Medulla oblongata (tissue), 1 donor: Measurements from ENCODE around the gene ASXL1.
"Not testable (repeated sequence)": the region's sequence is repeated elsewhere in the genome, so short reads cannot be mapped to it uniquely, and the experiment has no call there.

Experiments
- DNase-seq: peaks from one replicate; pipeline ENCODE4 v3.0.0-alpha.2; 2015; ENCODE audit errors: extremely low spot score

ASXL1 gene

DNA sequence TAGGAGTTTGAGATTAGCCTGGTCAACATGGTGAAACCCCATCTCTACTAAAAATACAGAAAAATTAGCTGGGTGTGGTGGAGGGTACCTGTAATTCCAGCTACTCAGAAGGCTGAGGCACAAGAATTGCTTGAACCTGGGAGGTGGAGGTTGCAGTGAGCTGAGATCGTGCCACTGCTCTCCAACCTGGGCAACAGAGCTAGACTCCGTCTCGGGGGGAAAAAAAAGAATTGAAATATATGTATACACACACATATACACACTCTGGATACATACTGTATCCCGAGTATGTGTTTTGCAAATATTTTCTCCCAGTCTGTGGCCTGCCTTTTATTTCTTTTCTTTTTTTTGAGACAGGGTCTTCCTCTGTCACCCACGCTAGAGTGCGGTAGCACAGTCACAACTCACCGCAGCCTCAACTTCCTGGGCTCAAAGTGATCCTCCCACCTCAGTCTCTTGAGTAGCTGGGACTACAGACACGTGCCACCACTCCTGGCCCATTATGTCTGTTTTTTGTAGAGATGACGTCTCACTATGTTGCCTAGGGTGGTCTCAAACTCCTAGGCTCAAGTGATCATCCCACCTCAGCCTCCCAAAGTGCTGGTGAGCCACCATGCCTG, 49.1 kb downstream of the ASXL1 start:
- DNase-seq = not testable (repeated sequence)

GRCh38 chr20:32411955-32412706, 54.0 kb downstream of the ASXL1 start:
- no peak for DNase-seq

GRCh38 chr20:32415494-32415893, 57.4 kb downstream of the ASXL1 start:
- DNase-seq = no peak

- no peak for DNase-seq
Measured at GRCh38 chr20:32416206-32416605, 58.1 kb downstream of the ASXL1 start.

- no peak for DNase-seq
Measured at GRCh38 chr20:32418376-32418775, 60.2 kb downstream of the ASXL1 start.

DNA sequence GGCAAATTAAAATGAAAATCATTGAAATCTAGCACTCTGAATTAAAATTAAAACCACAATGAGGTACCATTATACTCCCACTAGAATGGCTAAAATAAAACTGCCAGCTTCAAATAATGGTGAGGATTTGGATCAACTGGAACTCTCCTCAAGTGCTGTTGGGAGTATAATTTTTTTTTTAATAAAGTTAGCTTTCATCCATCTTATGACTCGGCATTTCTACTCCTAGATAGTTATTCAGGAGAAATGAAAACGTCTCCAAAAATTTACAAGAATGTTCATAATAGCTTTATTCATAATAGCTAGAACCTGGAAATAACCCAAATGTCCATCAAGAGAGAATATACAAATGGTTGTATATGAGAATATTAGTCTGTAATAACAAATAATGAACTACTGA, 63.2 kb downstream of the ASXL1 start:
- DNase-seq = no peak

- DNase-seq = no peak
Measured at GRCh38 chr20:32427996-32428395, 69.9 kb downstream of the ASXL1 start.

DNA sequence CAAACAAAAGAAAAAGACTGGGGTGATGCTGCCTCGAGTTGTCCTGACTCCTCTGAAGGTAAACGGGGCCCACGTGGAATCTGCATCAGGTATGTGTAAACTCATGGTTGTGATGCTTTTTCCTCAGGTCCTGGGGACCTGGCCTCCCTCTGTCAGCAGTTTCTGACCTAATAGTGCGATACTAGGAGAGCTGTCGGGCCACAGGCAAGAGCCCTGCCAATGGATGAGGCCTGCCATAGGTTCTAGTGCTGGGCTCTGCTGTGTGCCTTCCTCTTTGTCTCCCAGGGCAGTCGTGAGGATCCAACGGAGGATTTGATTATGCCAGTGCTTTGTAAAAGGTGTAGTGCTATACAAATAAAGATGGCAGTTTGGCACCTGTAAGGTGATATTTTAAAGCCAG, 71.2 kb downstream of the ASXL1 start:
- no peak for DNase-seq

- no peak for DNase-seq
Measured at GRCh38 chr20:32429745-32430360, 71.7 kb downstream of the ASXL1 start.

DNA sequence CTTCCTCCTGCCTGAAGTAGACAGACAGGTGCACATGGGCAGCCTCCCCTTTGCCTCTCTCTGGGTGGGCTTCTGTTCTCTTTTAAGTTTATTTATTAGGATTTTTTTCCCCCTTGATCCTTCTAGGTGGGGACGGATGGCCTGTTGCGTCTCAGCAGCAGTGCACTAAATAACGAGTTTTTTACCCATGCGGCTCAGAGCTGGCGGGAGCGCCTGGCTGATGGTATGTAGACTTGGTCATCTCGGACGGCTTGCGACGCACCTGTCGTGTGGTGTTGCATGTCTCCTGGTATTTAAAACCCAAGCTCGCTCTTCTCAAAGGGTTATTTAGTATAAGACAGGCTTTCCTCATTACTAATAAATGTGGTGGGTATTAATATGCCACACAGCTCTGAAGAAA, 73.3 kb downstream of the ASXL1 start:
- no peak for DNase-seq

GRCh38 chr20:32432277-32432676, 74.1 kb downstream of the ASXL1 start:
- DNase-seq = no peak

GRCh38 chr20:32433311-32434021, 75.3 kb downstream of the ASXL1 start:
- DNase-seq = no peak

- no peak for DNase-seq
Measured at GRCh38 chr20:32434434-32434833, 76.3 kb downstream of the ASXL1 start.

- no peak for DNase-seq
Measured at GRCh38 chr20:32435449-32436107, 77.4 kb downstream of the ASXL1 start.

DNA sequence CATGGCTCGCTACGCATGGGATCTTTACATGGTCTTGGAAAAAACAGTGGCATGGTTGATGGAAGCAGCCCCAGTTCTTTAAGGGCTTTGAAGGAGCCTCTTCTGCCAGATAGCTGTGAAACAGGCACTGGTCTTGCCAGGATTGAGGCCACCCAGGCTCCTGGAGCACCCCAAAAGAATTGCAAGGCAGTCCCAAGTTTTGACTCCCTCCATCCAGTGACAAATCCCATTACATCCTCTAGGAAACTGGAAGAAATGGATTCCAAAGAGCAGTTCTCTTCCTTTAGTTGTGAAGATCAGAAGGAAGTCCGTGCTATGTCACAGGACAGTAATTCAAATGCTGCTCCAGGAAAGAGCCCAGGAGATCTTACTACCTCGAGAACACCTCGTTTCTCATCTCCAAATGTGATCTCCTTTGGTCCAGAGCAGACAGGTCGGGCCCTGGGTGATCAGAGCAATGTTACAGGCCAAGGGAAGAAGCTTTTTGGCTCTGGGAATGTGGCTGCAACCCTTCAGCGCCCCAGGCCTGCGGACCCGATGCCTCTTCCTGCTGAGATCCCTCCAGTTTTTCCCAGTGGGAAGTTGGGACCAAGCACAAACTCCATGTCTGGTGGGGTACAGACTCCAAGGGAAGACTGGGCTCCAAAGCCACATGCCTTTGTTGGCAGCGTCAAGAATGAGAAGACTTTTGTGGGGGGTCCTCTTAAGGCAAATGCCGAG, 78.2 kb downstream of the ASXL1 start:
- DNase-seq = no peak

DNA sequence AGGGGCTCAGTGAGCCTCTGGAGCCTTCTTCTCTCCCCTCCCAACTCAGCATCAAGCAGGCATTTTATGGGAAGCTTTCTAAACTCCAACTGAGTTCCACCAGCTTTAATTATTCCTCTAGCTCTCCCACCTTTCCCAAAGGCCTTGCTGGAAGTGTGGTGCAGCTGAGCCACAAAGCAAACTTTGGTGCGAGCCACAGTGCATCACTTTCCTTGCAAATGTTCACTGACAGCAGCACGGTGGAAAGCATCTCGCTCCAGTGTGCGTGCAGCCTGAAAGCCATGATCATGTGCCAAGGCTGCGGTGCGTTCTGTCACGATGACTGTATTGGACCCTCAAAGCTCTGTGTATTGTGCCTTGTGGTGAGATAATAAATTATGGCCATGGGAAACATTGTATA, 78.8 kb downstream of the ASXL1 start:
- no peak for DNase-seq

DNA sequence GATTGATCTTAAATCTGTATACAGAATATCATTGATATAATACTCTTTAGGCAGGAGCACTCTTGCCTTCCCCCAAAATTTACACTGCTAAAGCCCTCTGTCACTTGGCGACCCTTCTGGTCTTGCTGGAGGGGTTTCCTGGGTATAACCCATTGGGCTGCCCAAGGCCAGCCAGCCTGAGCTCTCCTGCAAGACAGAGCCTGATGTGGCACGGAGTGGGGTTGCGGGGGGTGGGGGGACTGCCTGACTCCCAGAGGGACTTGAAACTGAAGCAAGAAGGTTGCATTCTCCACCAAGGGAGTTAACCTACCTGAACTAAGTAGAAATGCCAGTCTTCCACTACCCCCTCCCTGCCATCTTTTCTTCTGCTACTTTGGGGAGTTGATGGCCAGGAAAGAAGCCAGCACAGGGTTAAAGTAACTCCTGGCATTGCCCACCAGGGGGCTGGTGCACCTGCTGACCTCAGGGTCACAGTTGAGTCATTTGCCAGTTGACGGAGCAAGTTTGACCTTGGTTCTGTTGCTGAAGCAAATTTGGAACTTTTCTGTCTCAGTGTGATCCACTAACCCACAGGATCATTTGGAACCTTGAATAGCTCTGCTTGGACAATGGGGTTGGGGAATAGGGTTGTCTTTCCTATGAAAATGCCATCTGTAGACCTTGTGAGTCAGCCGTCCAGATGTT, 79.4 kb downstream of the ASXL1 start:
- DNase-seq = no peak

GRCh38 chr20:32438331-32438858, 80.3 kb downstream of the ASXL1 start:
- no peak for DNase-seq

- DNase-seq = peak; percentile 60
Measured at GRCh38 chr20:32439132-32439829, 81.2 kb downstream of the ASXL1 start.
